HG03139 (cell line): Measurements from ENCODE around the gene IFITM2.
A peak's percentile ranks its signal among the peaks of the same experiment; 100 is the strongest.
"Not testable (repeated sequence)": the region's sequence is repeated elsewhere in the genome, so short reads cannot be mapped to it uniquely, and the experiment has no call there.

Experiments
- ATAC-seq: cut with Tn5 transposase; IDR thresholded peaks from one replicate; pipeline ENCODE4 v1.9.1; 2021; ENCODE audit not compliant: unreplicated experiment

The IFITM2 gene

GRCh38 chr11:324593-325517 is 17.2 kb downstream of the IFITM2 start:
- not testable (repeated sequence) for ATAC-seq

- no peak for ATAC-seq
Measured at GRCh38 chr11:325796-326591, 18.4 kb downstream of the IFITM2 start.

GRCh38 chr11:326592-326841 is 18.9 kb downstream of the IFITM2 start:
- ATAC-seq, result no peak

GRCh38 chr11:326842-327580 is 19.4 kb downstream of the IFITM2 start:
- peak; percentile 50 for ATAC-seq

GRCh38 chr11:327581-327923 is 19.9 kb downstream of the IFITM2 start:
- ATAC-seq, result no peak

- ATAC-seq, result no peak
Measured at GRCh38 chr11:328012-328411, 20.4 kb downstream of the IFITM2 start.

GRCh38 chr11:328516-329100 is 21.0 kb downstream of the IFITM2 start:
- not testable (repeated sequence) for ATAC-seq

- ATAC-seq, result no peak
Measured at GRCh38 chr11:329886-330253, 22.3 kb downstream of the IFITM2 start.

GRCh38 chr11:330307-330693 is 22.7 kb downstream of the IFITM2 start:
- no peak for ATAC-seq

- no peak for ATAC-seq
Measured at GRCh38 chr11:330694-331357, 23.2 kb downstream of the IFITM2 start.

GRCh38 chr11:331358-332060 is 23.9 kb downstream of the IFITM2 start:
- no peak for ATAC-seq

- no peak for ATAC-seq
Measured at GRCh38 chr11:332651-333480, 25.2 kb downstream of the IFITM2 start.

GRCh38 chr11:333616-334263 is 26.1 kb downstream of the IFITM2 start:
- ATAC-seq, result not testable (repeated sequence)

GRCh38 chr11:334264-334994 is 26.8 kb downstream of the IFITM2 start:
- ATAC-seq, result no peak

- ATAC-seq, result no peak
Measured at GRCh38 chr11:335779-336658, 28.4 kb downstream of the IFITM2 start.

GRCh38 chr11:336659-337198 is 29.1 kb downstream of the IFITM2 start:
- no peak for ATAC-seq

- no peak for ATAC-seq
Measured at GRCh38 chr11:337711-338110, 30.1 kb downstream of the IFITM2 start.
